Measurements from ENCODE around the gene LTB4R.

Gene LTB4R

GRCh38 chr14:24362241-24362960, 51.1 kb downstream of the LTB4R start:
- CTCF ChIA-PET: interaction anchor here (0.8 to 7.5 kb wide), 18 partner anchors 11 to 79 kb away, joined by 3 to 79 read pairs (median 5); partner anchors contain the start of genes ADCY4, CBLN3, CIDEB and KHNYN

GRCh38 chr14:24363401-24363800, 52.1 kb downstream of the LTB4R start:
- DNase-seq (ENCODE audit: low read depth, low spot score): no peak
- ChIA-PET CTCF (interaction anchor here (0.7 to 7.5 kb wide), 7 partner anchors 12 to 73 kb away, joined by 3 to 79 read pairs (median 18); partner anchors contain the start of genes ADCY4, CBLN3, CIDEB and KHNYN), POLR2A (no interaction called here)
- TF ChIP-seq CTCF (IDR thresholded peaks at IDR 0.05; ENCODE audit: insufficient read depth, low read length, missing control alignments): no peak
- H3K4me3 ChIP-seq (ENCODE audit: low read depth, low read length): no peak overlapping the region

More at GRCh38 chr14:24362241-24362960, 51.1 kb downstream of the LTB4R start:
- POLR2A ChIA-PET: interaction anchor here (0.9 to 1.4 kb wide), 3 partner anchors 17 to 68 kb away, joined by 3 to 15 read pairs (median 6); partner anchors contain the start of genes CBLN3 and KHNYN
- no peak overlapping the region for H3K4me3 ChIP-seq (ENCODE audit: low read depth, low read length)
- peak; percentile 90 for DNase-seq (ENCODE audit: low read depth, low spot score)
- TF ChIP-seq CTCF (IDR thresholded peaks at IDR 0.05; ENCODE audit: insufficient read depth, low read length, missing control alignments): no peak

- DNase-seq (ENCODE audit: low read depth, low spot score): no peak
- TF ChIP-seq CTCF (IDR thresholded peaks at IDR 0.05; ENCODE audit: insufficient read depth, low read length, missing control alignments): no peak
- ChIA-PET CTCF (interaction anchor here (0.7 to 2.3 kb wide), 22 partner anchors 8 to 77 kb away, joined by 3 to 83 read pairs (median 8); partner anchors contain the start of genes ADCY4, CBLN3, CIDEB and KHNYN), POLR2A (interaction anchor here (0.9 to 2.3 kb wide), 2 partner anchors 66 to 77 kb away, joined by 4 to 32 read pairs; partner anchors contain the start of genes CBLN3, KHNYN and SDR39U1)
- H3K4me3 ChIP-seq (ENCODE audit: low read depth, low read length): no peak overlapping the region
Measured at GRCh38 chr14:24364841-24365240, 53.5 kb downstream of the LTB4R start.

GRCh38 chr14:24365600-24366412, 54.5 kb downstream of the LTB4R start:
- peak; percentile 65 for DNase-seq (ENCODE audit: low read depth, low spot score)
- peak overlapping the region; percentile 59 for H3K4me3 ChIP-seq (ENCODE audit: low read depth, low read length)
- POLR2A ChIA-PET: interaction anchor here (0.6 to 2.3 kb wide), 12 partner anchors 8 to 76 kb away, joined by 3 to 32 read pairs (median 4); partner anchors contain the start of genes CBLN3, KHNYN and SDR39U1
- TF ChIP-seq CTCF (IDR thresholded peaks at IDR 0.05; ENCODE audit: insufficient read depth, low read length, missing control alignments): peak; percentile 97
- CTCF ChIA-PET: interaction anchor here (0.7 to 2.3 kb wide), 31 partner anchors 9 to 76 kb away, joined by 3 to 83 read pairs (median 5); partner anchors contain the start of genes ADCY4, CBLN3, CIDEB and KHNYN

GRCh38 chr14:24366413-24366720, 55.1 kb downstream of the LTB4R start:
- peak overlapping the region; percentile 59 for H3K4me3 ChIP-seq (ENCODE audit: low read depth, low read length)
- DNase-seq (ENCODE audit: low read depth, low spot score): no peak
- ChIA-PET POLR2A (interaction anchor here (0.6 to 2.3 kb wide), 10 partner anchors 9 to 75 kb away, joined by 3 to 32 read pairs (median 4); partner anchors contain the start of genes CBLN3 and KHNYN), CTCF (interaction anchor here (0.8 to 2.3 kb wide), 25 partner anchors 10 to 75 kb away, joined by 3 to 83 read pairs (median 7); partner anchors contain the start of genes ADCY4, CBLN3, CIDEB and KHNYN)
- TF ChIP-seq CTCF (IDR thresholded peaks at IDR 0.05; ENCODE audit: insufficient read depth, low read length, missing control alignments): no peak

All from AG04449 (cell line).